ENCODE measurements around the gene SGPP1. TPM values are rescaled to one million over a fixed set of nuclear protein-coding genes. Genes with fewer than 3 reads are reported as not detected.
"Not testable (repeated sequence)": the region's sequence is repeated elsewhere in the genome, so short reads cannot be mapped to it uniquely, and the experiment has no call there.

SGPP1 gene
- polyA plus RNA-seq, 1 donor (not counting 4 experiments of a cell fraction or from before 2014, with no cell fraction given) = 28.7 TPM

DNA sequence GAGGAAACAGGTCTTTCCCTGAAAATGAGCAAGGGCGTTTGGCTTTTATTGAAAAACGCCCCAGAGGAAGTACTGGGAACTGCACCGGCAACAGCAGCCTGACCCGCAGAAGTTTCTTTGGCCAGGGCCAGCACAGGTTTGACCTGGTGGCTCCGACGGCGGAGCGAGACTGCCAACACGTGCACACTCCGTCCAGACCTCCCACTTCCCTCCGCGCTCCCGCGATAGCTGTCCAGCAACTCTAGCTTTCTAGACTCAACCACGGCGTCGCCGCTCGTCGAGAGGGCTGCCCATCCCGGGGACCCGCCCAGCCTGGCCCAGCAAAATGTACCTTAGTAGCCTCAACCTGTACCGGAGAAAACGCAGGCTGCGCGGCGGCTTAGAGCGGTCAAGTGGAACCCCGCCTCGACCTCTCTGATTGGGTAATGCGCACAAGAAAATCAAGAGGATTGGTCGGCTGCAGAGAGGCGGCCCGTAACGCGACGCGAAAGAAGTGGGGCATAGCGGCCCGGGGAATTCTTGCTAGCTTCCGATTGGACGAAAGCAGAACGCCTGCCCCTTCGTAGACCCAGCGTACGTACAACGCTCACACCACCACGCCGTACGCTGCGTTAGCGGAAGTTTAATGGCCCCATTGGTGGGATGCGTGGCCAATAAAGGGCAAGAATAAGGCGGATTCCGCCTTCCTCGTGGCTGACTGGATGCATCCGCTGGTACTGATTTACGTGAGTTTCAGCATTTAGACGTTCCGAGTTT, 86.2 kb downstream of the SGPP1 start, which contains the start of gene WDR89:
Gene WDR89 (minus strand): TSS at position 399 of the 756 bp plus-strand sequence. CDS start 41,929 bp downstream, outside the sequence.
- peak within 1 kb of the TSS; percentile 97 for H2AFZ ChIP-seq (ENCODE audit: control insufficient read depth, low read length)
- H3K4me1 ChIP-seq (ENCODE audit: control insufficient read depth, extremely low read depth, insufficient read depth, low read length) = peaks cover 4% of the 10 kb centered on the region
- H3K9me3 ChIP-seq (ENCODE audit: control insufficient read depth, low read depth, low read length) = no peaks in the 10 kb centered on the region
- H4K20me1 ChIP-seq (ENCODE audit: control insufficient read depth, extremely low read depth, insufficient read depth, low read length) = no peaks in the 10 kb centered on the region
- TF ChIP-seq CTCF (optimal IDR thresholded peaks at IDR 0.05 in 1 of 3, IDR thresholded peaks at IDR 0.05 in 1 of 3, conservative IDR thresholded peaks at IDR 0.05 in 1 of 3; ENCODE audit: extremely low read depth in 1 of 3, insufficient read depth in 2 of 3, low read length in 3 of 3) = peak; percentile 53 to 84 (median 84)
- no peak for TF ChIP-seq EZH2 (IDR thresholded peaks at IDR 0.05; ENCODE audit: low read length)
- H3K27me3 ChIP-seq (ENCODE audit: control insufficient read depth, extremely low read depth, insufficient read depth, low read length) = no peaks in the 10 kb centered on the region
- no peaks in the 10 kb centered on the region for H3K9me1 ChIP-seq (ENCODE audit: control insufficient read depth, extremely low read depth, insufficient read depth, low read length)
- H3K9ac ChIP-seq (ENCODE audit: control insufficient read depth, extremely low read depth, insufficient read depth, low read length) = peak within 1 kb of the TSS; percentile 95
- H3K36me3 ChIP-seq (ENCODE audit: control insufficient read depth in 2 of 2, extremely low read depth in 1 of 2, insufficient read depth in 2 of 2, low read length in 2 of 2) = no peaks in the 10 kb centered on the region
- peak within 1 kb of the TSS; percentile 89 for H3K4me2 ChIP-seq (ENCODE audit: control insufficient read depth, extremely low read depth, insufficient read depth, low read depth, low read length)
- peak within 1 kb of the TSS; percentile 99 for H3K27ac ChIP-seq (ENCODE audit: control insufficient read depth, insufficient read depth, low read length)
- H3K4me3 ChIP-seq (ENCODE audit: control insufficient read depth in 2 of 3, extremely low read depth in 1 of 3, insufficient read depth in 2 of 3, low read depth in 1 of 3, low read length in 3 of 3) = peak within 1 kb of the TSS; percentile 51 to 98 (median 96)
- FAIRE-seq = no peak
- peaks cover 31% of the 10 kb centered on the region for H3K79me2 ChIP-seq (ENCODE audit: control insufficient read depth, insufficient read depth, low read length)
- DNase-seq (ENCODE audit: low read depth, low spot score) = peak; percentile 93
- dilution Hi-C loops (cut with MboI; ENCODE audit: extremely low pct_ligation_motif_present, low sequenced_read_pairs) = no loop called here

DNA sequence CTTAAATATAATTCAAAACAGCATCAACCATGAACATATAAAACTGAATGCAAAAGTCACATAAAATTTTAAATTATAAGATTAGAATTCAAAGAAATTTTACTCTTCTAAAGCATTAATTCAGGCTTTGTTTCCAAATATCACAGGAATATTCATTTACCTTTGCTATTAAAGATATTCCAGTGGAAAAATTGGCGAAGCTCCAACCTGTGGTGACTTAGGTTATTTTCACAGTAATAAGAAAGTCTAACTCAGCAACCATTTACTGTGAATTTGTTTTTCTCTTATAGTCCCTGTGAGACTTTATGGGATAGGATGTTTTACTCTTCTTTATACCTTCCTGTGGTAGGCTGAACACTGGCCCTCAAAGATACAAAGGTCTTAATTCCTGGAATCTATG, 89.4 kb downstream of the SGPP1 start:
- Histone ChIP-seq H3K4me3 (ENCODE audit: control insufficient read depth in 2 of 3, extremely low read depth in 1 of 3, insufficient read depth in 2 of 3, low read depth in 1 of 3, low read length in 3 of 3) (no peak overlapping the region), H3K9ac (ENCODE audit: control insufficient read depth, extremely low read depth, insufficient read depth, low read length) (no peak overlapping the region), H3K9me3 (ENCODE audit: control insufficient read depth, low read depth, low read length) (no peaks in the 10 kb centered on the region), H3K9me1 (ENCODE audit: control insufficient read depth, extremely low read depth, insufficient read depth, low read length) (no peaks in the 10 kb centered on the region), H3K27me3 (ENCODE audit: control insufficient read depth, extremely low read depth, insufficient read depth, low read length) (no peaks in the 10 kb centered on the region), H3K4me2 (ENCODE audit: control insufficient read depth, extremely low read depth, insufficient read depth, low read depth, low read length) (no peak overlapping the region), H3K27ac (ENCODE audit: control insufficient read depth, insufficient read depth, low read length) (no peak overlapping the region), H2AFZ (ENCODE audit: control insufficient read depth, low read length) (no peak overlapping the region), H3K4me1 (ENCODE audit: control insufficient read depth, extremely low read depth, insufficient read depth, low read length) (peaks cover 4% of the 10 kb centered on the region), H3K79me2 (ENCODE audit: control insufficient read depth, insufficient read depth, low read length) (peaks cover 54% of the 10 kb centered on the region), H3K36me3 (ENCODE audit: control insufficient read depth in 2 of 2, extremely low read depth in 1 of 2, insufficient read depth in 2 of 2, low read length in 2 of 2) (no peaks in the 10 kb centered on the region), H4K20me1 (ENCODE audit: control insufficient read depth, extremely low read depth, insufficient read depth, low read length) (no peaks in the 10 kb centered on the region)
- DNase-seq (ENCODE audit: low read depth, low spot score) (no peak), FAIRE-seq (no peak)
- dilution Hi-C loops (cut with MboI; ENCODE audit: extremely low pct_ligation_motif_present, low sequenced_read_pairs) = no loop called here
- TF ChIP-seq CTCF (optimal IDR thresholded peaks at IDR 0.05 in 1 of 3, IDR thresholded peaks at IDR 0.05 in 1 of 3, conservative IDR thresholded peaks at IDR 0.05 in 1 of 3; ENCODE audit: extremely low read depth in 1 of 3, insufficient read depth in 2 of 3, low read length in 3 of 3) (no peak), EZH2 (IDR thresholded peaks at IDR 0.05; ENCODE audit: low read length) (no peak)

- H3K27ac ChIP-seq (ENCODE audit: control insufficient read depth, insufficient read depth, low read length); H4K20me1 ChIP-seq (ENCODE audit: control insufficient read depth, extremely low read depth, insufficient read depth, low read length); dilution Hi-C loops (cut with MboI; ENCODE audit: extremely low pct_ligation_motif_present, low sequenced_read_pairs); H2AFZ ChIP-seq (ENCODE audit: control insufficient read depth, low read length); H3K4me1 ChIP-seq (ENCODE audit: control insufficient read depth, extremely low read depth, insufficient read depth, low read length); H3K4me2 ChIP-seq (ENCODE audit: control insufficient read depth, extremely low read depth, insufficient read depth, low read depth, low read length); H3K9me3 ChIP-seq (ENCODE audit: control insufficient read depth, low read depth, low read length); H3K9me1 ChIP-seq (ENCODE audit: control insufficient read depth, extremely low read depth, insufficient read depth, low read length); FAIRE-seq; H3K9ac ChIP-seq (ENCODE audit: control insufficient read depth, extremely low read depth, insufficient read depth, low read length); H3K4me3 ChIP-seq (ENCODE audit: control insufficient read depth in 2 of 3, extremely low read depth in 1 of 3, insufficient read depth in 2 of 3, low read depth in 1 of 3, low read length in 3 of 3); DNase-seq (ENCODE audit: low read depth, low spot score); H3K27me3 ChIP-seq (ENCODE audit: control insufficient read depth, extremely low read depth, insufficient read depth, low read length); H3K36me3 ChIP-seq (ENCODE audit: control insufficient read depth in 2 of 2, extremely low read depth in 1 of 2, insufficient read depth in 2 of 2, low read length in 2 of 2): not testable (repeated sequence)
- peaks cover 66% of the 10 kb centered on the region for H3K79me2 ChIP-seq (ENCODE audit: control insufficient read depth, insufficient read depth, low read length)
Measured at GRCh38 chr14:63636094-63636635, 91.7 kb downstream of the SGPP1 start.
